Measurements from ENCODE around the gene MYCBP2.

- TF ChIP-seq HOXD13 (CRISPR knock-in tag; IDR thresholded peaks at IDR 0.05; ENCODE audit: borderline replicate concordance) (no peak), ATF2 (tag by site-specific recombination; IDR thresholded peaks at IDR 0.05; ENCODE audit: low read depth) (no peak), BCL11A (tag by site-specific recombination; IDR thresholded peaks at IDR 0.05; ENCODE audit: low read depth) (no peak), CTCF (tag by site-specific recombination; IDR thresholded peaks at IDR 0.05) (no peak), ZNF24 (tag by site-specific recombination; IDR thresholded peaks at IDR 0.05) (no peak), ZNF621 (tag by site-specific recombination; IDR thresholded peaks at IDR 0.05) (no peak), ZBTB17 (tag by site-specific recombination; IDR thresholded peaks at IDR 0.05) (no peak), ZNF121 (tag by site-specific recombination; IDR thresholded peaks at IDR 0.05) (no peak), ZNF670 (tag by site-specific recombination; IDR thresholded peaks at IDR 0.05; ENCODE audit: low read depth) (no peak)
Observed at GRCh38 chr13:77009011-77009410, 317.9 kb downstream of the MYCBP2 start.

All from HEK293 (cell line).